Measurements from ENCODE around the gene ACTR1B.

DNA sequence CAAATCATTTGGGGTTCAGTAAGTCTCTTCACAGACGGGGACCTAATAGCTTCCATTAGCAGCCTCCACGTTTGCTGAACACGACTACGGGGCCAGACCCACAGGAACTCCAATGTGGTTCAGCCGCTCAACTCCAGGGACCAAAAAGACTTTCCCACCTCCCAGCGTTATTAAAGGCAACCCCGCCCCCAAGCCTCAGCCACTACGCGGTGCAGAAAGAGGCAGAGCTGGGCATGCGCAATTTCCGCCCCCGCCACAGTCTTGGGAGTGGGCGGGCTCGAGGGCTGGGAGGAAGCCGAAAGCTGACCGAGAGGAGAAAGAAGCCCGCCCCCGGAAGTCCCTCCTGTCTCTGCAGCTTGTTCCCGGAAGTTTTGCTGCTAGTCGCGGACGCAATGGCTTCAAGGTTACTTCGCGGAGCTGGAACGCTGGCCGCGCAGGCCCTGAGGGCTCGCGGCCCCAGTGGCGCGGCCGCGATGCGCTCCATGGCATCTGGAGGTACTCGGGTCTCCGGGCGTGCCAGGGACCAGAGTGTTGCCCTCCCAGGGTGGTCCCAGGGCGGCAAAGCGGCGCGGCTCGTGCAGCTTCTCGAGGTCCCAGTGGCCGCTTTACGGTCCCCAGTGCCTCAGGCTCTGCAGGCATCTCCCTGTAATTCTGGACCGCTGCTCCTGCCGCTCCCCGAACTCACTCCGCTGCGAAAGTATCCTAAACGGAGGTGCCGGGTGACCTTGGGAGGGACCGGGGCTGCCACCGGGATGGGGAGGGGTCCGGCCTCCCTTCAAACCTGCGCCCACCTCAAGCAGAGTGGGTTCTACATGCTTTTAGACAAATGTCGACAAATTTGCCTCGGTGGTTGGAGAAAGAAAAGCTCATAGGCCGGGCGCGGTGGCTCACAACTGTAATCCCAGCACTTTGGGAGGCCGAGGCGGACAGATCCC is 17.9 kb downstream of the ACTR1B start, which contains the start of gene COX5B:
- TF ChIP-seq, protein P1, sequence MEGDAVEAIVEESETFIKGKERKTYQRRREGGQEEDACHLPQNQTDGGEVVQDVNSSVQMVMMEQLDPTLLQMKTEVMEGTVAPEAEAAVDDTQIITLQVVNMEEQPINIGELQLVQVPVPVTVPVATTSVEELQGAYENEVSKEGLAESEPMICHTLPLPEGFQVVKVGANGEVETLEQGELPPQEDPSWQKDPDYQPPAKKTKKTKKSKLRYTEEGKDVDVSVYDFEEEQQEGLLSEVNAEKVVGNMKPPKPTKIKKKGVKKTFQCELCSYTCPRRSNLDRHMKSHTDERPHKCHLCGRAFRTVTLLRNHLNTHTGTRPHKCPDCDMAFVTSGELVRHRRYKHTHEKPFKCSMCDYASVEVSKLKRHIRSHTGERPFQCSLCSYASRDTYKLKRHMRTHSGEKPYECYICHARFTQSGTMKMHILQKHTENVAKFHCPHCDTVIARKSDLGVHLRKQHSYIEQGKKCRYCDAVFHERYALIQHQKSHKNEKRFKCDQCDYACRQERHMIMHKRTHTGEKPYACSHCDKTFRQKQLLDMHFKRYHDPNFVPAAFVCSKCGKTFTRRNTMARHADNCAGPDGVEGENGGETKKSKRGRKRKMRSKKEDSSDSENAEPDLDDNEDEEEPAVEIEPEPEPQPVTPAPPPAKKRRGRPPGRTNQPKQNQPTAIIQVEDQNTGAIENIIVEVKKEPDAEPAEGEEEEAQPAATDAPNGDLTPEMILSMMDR (IDR thresholded peaks at IDR 0.05), result no peak
- peak; percentile 80 to 95 (median 94) for TF ChIP-seq POLR2AphosphoS5 (IDR thresholded peaks at IDR 0.05)
